ENCODE results near the gene FHL3. TPM values are rescaled to one million over a fixed set of nuclear protein-coding genes. Genes with fewer than 3 reads are reported as not detected.

FHL3 gene
- total RNA-seq, 1 donor from 2014 or later, result 22.4 TPM

DNA sequence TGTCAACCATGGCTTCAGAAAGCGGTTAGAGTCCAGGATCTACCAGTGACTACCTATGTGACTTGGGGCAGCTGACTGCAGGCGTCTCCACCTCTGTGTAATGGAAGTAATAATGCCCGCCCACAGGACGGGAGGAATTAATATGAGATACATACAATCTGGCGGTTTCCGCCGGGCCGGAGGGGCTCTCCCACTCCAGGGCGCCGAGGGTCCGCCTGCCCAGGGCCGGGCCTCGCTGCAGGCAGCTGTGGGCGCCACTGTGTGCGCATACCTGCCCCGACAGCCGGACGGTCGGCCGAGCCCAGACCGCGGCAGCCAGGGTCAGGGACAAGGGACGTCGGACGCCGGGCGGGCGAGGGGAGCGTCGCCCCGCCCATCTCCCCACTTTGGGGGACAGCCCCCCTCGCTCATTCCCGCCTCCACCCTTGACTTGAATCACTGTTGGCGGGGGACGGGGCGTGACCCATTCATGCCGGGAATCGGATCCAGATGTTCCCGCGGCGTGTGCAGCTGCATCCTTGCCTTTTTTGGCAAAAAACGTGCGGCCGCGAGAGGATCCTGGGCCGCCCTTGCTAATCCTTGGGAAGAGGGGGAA lies 9.5 kb downstream of the FHL3 start:
- TF ChIP-seq, protein P1, sequence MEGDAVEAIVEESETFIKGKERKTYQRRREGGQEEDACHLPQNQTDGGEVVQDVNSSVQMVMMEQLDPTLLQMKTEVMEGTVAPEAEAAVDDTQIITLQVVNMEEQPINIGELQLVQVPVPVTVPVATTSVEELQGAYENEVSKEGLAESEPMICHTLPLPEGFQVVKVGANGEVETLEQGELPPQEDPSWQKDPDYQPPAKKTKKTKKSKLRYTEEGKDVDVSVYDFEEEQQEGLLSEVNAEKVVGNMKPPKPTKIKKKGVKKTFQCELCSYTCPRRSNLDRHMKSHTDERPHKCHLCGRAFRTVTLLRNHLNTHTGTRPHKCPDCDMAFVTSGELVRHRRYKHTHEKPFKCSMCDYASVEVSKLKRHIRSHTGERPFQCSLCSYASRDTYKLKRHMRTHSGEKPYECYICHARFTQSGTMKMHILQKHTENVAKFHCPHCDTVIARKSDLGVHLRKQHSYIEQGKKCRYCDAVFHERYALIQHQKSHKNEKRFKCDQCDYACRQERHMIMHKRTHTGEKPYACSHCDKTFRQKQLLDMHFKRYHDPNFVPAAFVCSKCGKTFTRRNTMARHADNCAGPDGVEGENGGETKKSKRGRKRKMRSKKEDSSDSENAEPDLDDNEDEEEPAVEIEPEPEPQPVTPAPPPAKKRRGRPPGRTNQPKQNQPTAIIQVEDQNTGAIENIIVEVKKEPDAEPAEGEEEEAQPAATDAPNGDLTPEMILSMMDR (IDR thresholded peaks at IDR 0.05), result no peak
- peak overlapping the region; percentile 84 for H3K27ac ChIP-seq
- H3K27me3 ChIP-seq, result no peaks in the 10 kb centered on the region
- peaks cover 15% of the 10 kb centered on the region for H3K36me3 ChIP-seq
- DNase-seq, result peak; percentile 85
- peaks cover 41% of the 10 kb centered on the region for H3K4me1 ChIP-seq
- peak; percentile 79 for ATAC-seq
- no peaks in the 10 kb centered on the region for H3K9me3 ChIP-seq
- intact Hi-C loops (cut with DNase I), result no loop called here
- H3K4me3 ChIP-seq, result peak overlapping the region; percentile 58

GRCh38 chr1:37994886-37995566 lies 10.3 kb downstream of the FHL3 start:
- Histone ChIP-seq H3K4me3 (peak overlapping the region; percentile 58), H3K27me3 (no peaks in the 10 kb centered on the region), H3K4me1 (peaks cover 32% of the 10 kb centered on the region), H3K27ac (peak overlapping the region; percentile 84), H3K36me3 (peaks cover 15% of the 10 kb centered on the region), H3K9me3 (no peaks in the 10 kb centered on the region)
- DNase-seq, result no peak
- peak; percentile 4 for ATAC-seq
- intact Hi-C loops (cut with DNase I), result no loop called here
- TF ChIP-seq, protein P1 (IDR thresholded peaks at IDR 0.05), result no peak

DNA sequence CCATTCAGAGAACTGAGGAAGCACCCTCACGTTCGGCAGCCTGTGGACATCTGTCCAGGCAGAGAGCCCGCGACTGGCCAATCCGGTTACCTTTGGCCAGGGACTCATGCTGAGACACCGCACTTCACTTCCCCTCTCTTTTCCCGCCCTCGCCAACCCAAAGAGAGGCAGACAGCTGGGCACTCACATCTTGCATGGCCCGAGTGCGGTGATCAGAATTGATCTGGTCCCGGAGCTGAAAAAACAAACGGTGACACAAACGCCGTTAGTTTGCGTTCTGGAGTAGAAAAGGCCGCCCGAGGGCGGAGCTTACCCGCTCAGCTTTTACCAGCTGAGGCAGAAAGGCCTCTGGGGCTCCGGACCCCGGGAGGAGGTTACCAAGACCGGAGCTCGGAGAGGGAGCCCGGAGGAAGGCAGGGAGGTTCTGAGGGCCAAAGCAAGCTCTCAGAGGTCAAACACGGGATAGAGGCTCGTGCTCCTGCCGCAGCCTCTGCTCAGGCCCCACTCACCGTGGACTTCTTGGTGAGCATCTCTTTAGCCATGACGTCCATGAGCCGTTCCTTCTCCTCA lies 15.9 kb downstream of the FHL3 start:
- Histone ChIP-seq H3K27me3 (no peaks in the 10 kb centered on the region), H3K4me3 (peak overlapping the region; percentile 100), H3K36me3 (peaks cover 33% of the 10 kb centered on the region), H3K9me3 (no peaks in the 10 kb centered on the region), H3K4me1 (peaks cover 16% of the 10 kb centered on the region), H3K27ac (peak overlapping the region; percentile 82)
- peak; percentile 76 for DNase-seq
- intact Hi-C loops (cut with DNase I), result loop anchor here (10.0 kb wide), 1 partner anchor 105 kb away; no protein-coding TSS in a partner anchor
- ATAC-seq, result peak; percentile 51
- TF ChIP-seq, protein P1 (IDR thresholded peaks at IDR 0.05), result no peak

DNA sequence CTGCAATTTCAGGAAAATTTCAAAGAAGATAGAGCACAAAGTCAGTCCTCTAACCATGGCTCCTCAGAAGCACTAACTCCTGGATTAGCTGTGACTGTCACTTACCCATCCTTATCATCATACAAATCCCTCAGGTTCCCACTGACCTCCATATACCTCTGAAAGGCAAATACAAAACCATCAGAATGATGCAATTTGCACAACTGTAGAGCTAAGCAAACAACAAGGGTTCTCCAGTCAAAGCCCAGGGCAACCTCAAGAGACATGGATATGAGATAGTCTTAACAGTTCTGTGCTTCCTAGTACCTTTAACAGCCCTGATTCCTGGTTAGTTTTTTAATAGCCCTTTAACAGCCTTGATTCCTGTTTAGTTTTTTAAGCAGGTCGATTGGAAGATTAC lies 17.6 kb downstream of the FHL3 start:
- no peaks in the 10 kb centered on the region for H3K9me3 ChIP-seq
- H3K27me3 ChIP-seq, result no peaks in the 10 kb centered on the region
- H3K4me1 ChIP-seq, result peaks cover 16% of the 10 kb centered on the region
- no peak for ATAC-seq
- no peak overlapping the region for H3K27ac ChIP-seq
- TF ChIP-seq, protein P1 (IDR thresholded peaks at IDR 0.05), result no peak
- DNase-seq, result no peak
- peaks cover 51% of the 10 kb centered on the region for H3K36me3 ChIP-seq
- H3K4me3 ChIP-seq, result no peak overlapping the region
- intact Hi-C loops (cut with DNase I), result loop anchor here (10.0 kb wide), 1 partner anchor 103 kb away; no protein-coding TSS in a partner anchor

GRCh38 chr1:37983546-37983945 lies 21.8 kb downstream of the FHL3 start:
- TF ChIP-seq, protein P1 (IDR thresholded peaks at IDR 0.05), result no peak
- H3K27ac ChIP-seq, result no peak overlapping the region
- intact Hi-C loops (cut with DNase I), result loop anchor here (10.0 kb wide), 1 partner anchor 99 kb away; no protein-coding TSS in a partner anchor
- ATAC-seq (no peak), DNase-seq (no peak)
- H3K4me1 ChIP-seq, result peaks cover 11% of the 10 kb centered on the region
- peaks cover 92% of the 10 kb centered on the region for H3K36me3 ChIP-seq
- H3K4me3 ChIP-seq, result no peak overlapping the region
- no peaks in the 10 kb centered on the region for H3K9me3 ChIP-seq
- no peaks in the 10 kb centered on the region for H3K27me3 ChIP-seq

All from upper lobe of right lung (tissue), 1 donor.